ENCODE results near the gene CCDC182. TPM values are rescaled to one million over a fixed set of nuclear protein-coding genes. Genes with fewer than 3 reads are reported as not detected.

The CCDC182 gene
- total and polyA plus RNA-seq, 9 of the 15 experiments (the other 6 are each of a cell fraction or from before 2014, with no cell fraction given): not detected

DNA sequence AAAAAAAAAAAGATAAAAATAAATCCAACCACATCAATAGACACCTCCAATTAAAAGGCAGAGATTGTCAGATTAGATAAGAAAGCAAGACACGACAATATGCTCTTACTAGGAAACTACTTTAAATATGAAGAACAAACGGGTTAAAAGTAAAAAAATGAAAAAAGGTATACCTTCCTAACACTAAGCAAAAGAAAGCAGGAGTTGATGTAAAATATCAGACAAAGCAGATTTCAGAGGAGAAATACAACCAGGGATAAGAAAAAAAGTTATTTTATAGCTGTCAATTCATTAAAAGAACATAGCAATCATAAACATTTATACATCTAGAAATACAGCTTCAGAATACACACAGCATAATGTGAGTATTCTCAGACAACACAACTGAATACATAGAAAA, 49.7 kb upstream of the CCDC182 start:
- WGBS (ENCODE audit: insufficient coverage, low coverage, missing lambda C conversion rate): 0% methylated on average over 2 of the region's 2 CpGs

More for the DNA sequence above, 49.7 kb upstream of the CCDC182 start:
- H3K4me3 ChIP-seq: no peak overlapping the region
- H3K27me3 ChIP-seq (ENCODE audit: control insufficient read depth in 2 of 2, insufficient read depth in 2 of 2, low read length in 2 of 2): peaks cover 0 to 11% of the 10 kb centered on the region in 2 experiments; a peak in 3 of 5 replicates
- no peak overlapping the region for H3K27ac ChIP-seq (ENCODE audit: extremely low read depth, low read depth, low read length)
- no peaks in the 10 kb centered on the region for H4K20me1 ChIP-seq (replicated peaks; ENCODE audit: control insufficient read depth, insufficient read depth, low read length)
- H3K4me1 ChIP-seq (replicated peaks in 1 of 2; ENCODE audit: control insufficient read depth in 2 of 2, insufficient read depth in 2 of 2, low read length in 2 of 2): no peaks in the 10 kb centered on the region
- ChIA-PET CTCF (ENCODE audit: low intra/inter-chr PET ratio) (no interaction called here), POLR2A (no interaction called here)
- H3K9me1 ChIP-seq (ENCODE audit: control insufficient read depth, insufficient read depth, low read length): no peaks in the 10 kb centered on the region
- H3K9ac ChIP-seq (ENCODE audit: insufficient read depth in 1 of 2, low read depth in 2 of 2, low read length in 2 of 2): no peak overlapping the region
- no peak for ATAC-seq
- no peaks in the 10 kb centered on the region for H3K36me3 ChIP-seq (ENCODE audit: control insufficient read depth, insufficient read depth, low read length)
- FAIRE-seq: no peak
- TF ChIP-seq NCOR1 (IDR thresholded peaks at IDR 0.05) (no peak), E2F1 (CRISPR knock-in tag; IDR thresholded peaks at IDR 0.05) (no peak), ZNF324 (CRISPR knock-in tag; IDR thresholded peaks at IDR 0.05) (no peak), TBP (optimal IDR thresholded peaks at IDR 0.05; ENCODE audit: low read depth, low read length) (no peak), CBFB (CRISPR knock-in tag; IDR thresholded peaks at IDR 0.05) (no peak), MYC (IDR thresholded peaks at IDR 0.05; ENCODE audit: low read depth, low read length) (no peak), MYC (CRISPR knock-in tag; IDR thresholded peaks at IDR 0.05; ENCODE audit: borderline replicate concordance, low read depth) (no peak), TSC22D4 (tag; IDR thresholded peaks at IDR 0.05) (no peak), MITF (IDR thresholded peaks at IDR 0.05) (no peak), HDAC1 (IDR thresholded peaks at IDR 0.05) (no peak), ZC3H8 (IDR thresholded peaks at IDR 0.05) (no peak), MLX (CRISPR knock-in tag; conservative IDR thresholded peaks at IDR 0.05) (no peak), FOXA1 (IDR thresholded peaks at IDR 0.05; ENCODE audit: borderline replicate concordance) (no peak), NR1H2 (CRISPR knock-in tag; IDR thresholded peaks at IDR 0.05) (no peak), ZC3H11A (IDR thresholded peaks at IDR 0.05; ENCODE audit: low read depth, low read length) (no peak)
- TF ChIP-seq, protein P1, sequence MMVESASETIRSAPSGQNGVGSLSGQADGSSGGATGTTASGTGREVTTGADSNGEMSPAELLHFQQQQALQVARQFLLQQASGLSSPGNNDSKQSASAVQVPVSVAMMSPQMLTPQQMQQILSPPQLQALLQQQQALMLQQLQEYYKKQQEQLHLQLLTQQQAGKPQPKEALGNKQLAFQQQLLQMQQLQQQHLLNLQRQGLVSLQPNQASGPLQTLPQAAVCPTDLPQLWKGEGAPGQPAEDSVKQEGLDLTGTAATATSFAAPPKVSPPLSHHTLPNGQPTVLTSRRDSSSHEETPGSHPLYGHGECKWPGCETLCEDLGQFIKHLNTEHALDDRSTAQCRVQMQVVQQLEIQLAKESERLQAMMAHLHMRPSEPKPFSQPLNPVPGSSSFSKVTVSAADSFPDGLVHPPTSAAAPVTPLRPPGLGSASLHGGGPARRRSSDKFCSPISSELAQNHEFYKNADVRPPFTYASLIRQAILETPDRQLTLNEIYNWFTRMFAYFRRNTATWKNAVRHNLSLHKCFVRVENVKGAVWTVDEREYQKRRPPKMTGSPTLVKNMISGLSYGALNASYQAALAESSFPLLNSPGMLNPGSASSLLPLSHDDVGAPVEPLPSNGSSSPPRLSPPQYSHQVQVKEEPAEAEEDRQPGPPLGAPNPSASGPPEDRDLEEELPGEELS (CRISPR knock-in tag; IDR thresholded peaks at IDR 0.05; ENCODE audit: borderline replicate concordance): no peak
- intact Hi-C loops (cut with micrococcal nuclease) (no loop called here), in situ Hi-C loops (cut with MboI) (no loop called here)
- H3K9me3 ChIP-seq (replicated peaks; ENCODE audit: control insufficient read depth, insufficient read depth, low read depth, low read length): no peaks in the 10 kb centered on the region
- DNase-seq (ENCODE audit: extremely low read depth in 1 of 4, low spot score in 3 of 4): no peak
- no TSS peak for BruUV-seq (replicated peaks)
- H3K79me2 ChIP-seq (ENCODE audit: control insufficient read depth, insufficient read depth, low read length): no peaks in the 10 kb centered on the region
- no peak overlapping the region for H2AFZ ChIP-seq (ENCODE audit: low read depth, low read length)
- no peak overlapping the region for H3K4me2 ChIP-seq (ENCODE audit: insufficient read depth, low read length)
